Esophagus muscularis mucosa (tissue), 3 donors: ENCODE measurements around the gene PROS1.

Experiments used
- CTCF ChIP-seq, 3 experiments: fragments of 200-600 bp in 2 of 3; fragments of 450-650 bp in 1 of 3; sonication (generic) in 2 of 3; IDR thresholded peaks; one replicate each; pipeline ENCODE4 v1.5.1; 2017 to 2019; ENCODE audit warnings: antibody characterized with exemption in 3 of 3, mild to moderate bottlenecking in 2 of 3, moderate library complexity in 1 of 3
- POLR2A ChIP-seq: fragments of 450-650 bp; IDR thresholded peaks from one replicate; pipeline ENCODE4 v1.6.1; 2017; ENCODE audit warnings: antibody characterized with exemption, moderate library complexity, mild to moderate bottlenecking, low read depth

GRCh38 chr3:93936549-93936948 lies 37.1 kb downstream of the PROS1 start:
- no peak for TF ChIP-seq CTCF (IDR thresholded peaks at IDR 0.05)
- no peak for TF ChIP-seq POLR2A
